IMR-90 (cell line): ENCODE measurements around the gene SQSTM1. TPM values are rescaled to one million over a fixed set of nuclear protein-coding genes. Genes with fewer than 3 reads are reported as not detected.

Experiments used
- ATAC-seq: fragments of 200-7000 bp; cut with Tn5 transposase; 2 replicates; pipeline ENCODE4 v1.9.1; 2020; ENCODE audit warnings: low read depth, mild to moderate bottlenecking, moderate library complexity
- BruUV-seq: library from RNA; stranded (reverse); fragments of 400-500 nt; replicated peaks from 2 replicates; lab custom pipeline; 2021; lab: Mats Ljungman, UMichigan
- CTCF ChIA-PET: fragments of 300-600 bp; formaldehyde crosslinking; extraction: SDS; loops from one replicate; lab custom pipeline; 2021; ENCODE audit warnings: antibody characterized with exemption; lab: Yijun Ruan, JAX
- POLR2A ChIA-PET: fragments of 300-600 bp; sonication (Branson Sonifier 250); formaldehyde crosslinking; loops from one replicate; lab custom pipeline; 2022; ENCODE audit warnings: antibody characterized with exemption; ENCODE audit not compliant: unreplicated experiment; lab: Charles Lee
- DNase-seq: peaks from one replicate; pipeline ENCODE4 v3.0.0; 2013
- H2AFZ ChIP-seq: replicated peaks from 2 replicates; pipeline ENCODE3; 2013; ENCODE audit warnings: low read length, mild to moderate bottlenecking; ENCODE audit not compliant: poor library complexity
- H2AK5ac ChIP-seq: 2 replicates; pipeline ENCODE4 v1.6.1; 2013; ENCODE audit warnings: low read depth, low read length, inconsistent platforms
- H2AK9ac ChIP-seq: replicated peaks from 2 replicates; pipeline ENCODE3; 2013; ENCODE audit warnings: mild to moderate bottlenecking, low read depth, low read length, moderate library complexity; ENCODE audit not compliant: poor library complexity
- H2BK120ac ChIP-seq: 2 replicates; pipeline ENCODE4 v1.6.1; 2013; ENCODE audit warnings: low read depth, low read length, inconsistent platforms
- H2BK15ac ChIP-seq: 3 replicates; pipeline ENCODE4 v1.6.1; 2013; ENCODE audit warnings: low read depth, low read length, inconsistent platforms
- H2BK20ac ChIP-seq: 2 replicates; pipeline ENCODE4 v1.6.1; 2013; ENCODE audit warnings: low read depth, mild to moderate bottlenecking, inconsistent platforms, low read length, moderate library complexity
- H2BK5ac ChIP-seq: 2 replicates; pipeline ENCODE4 v1.6.1; 2013; ENCODE audit warnings: mild to moderate bottlenecking, low read depth, low read length, inconsistent platforms; ENCODE audit not compliant: poor library complexity, severe bottlenecking
- H3K14ac ChIP-seq: replicated peaks from 2 replicates; pipeline ENCODE4 v1.6.1; 2013; ENCODE audit warnings: low read depth, low read length, inconsistent platforms
- H3K18ac ChIP-seq: 2 replicates; pipeline ENCODE4 v1.6.1; 2013; ENCODE audit warnings: low read depth, low read length, control low read depth
- H3K23ac ChIP-seq: 2 replicates; pipeline ENCODE4 v1.6.1; 2013; ENCODE audit warnings: low read depth, low read length, inconsistent platforms
- H3K27ac ChIP-seq: 2 replicates; pipeline ENCODE4 v1.5.1; 2013; ENCODE audit warnings: mild to moderate bottlenecking, control low read depth, low read length; ENCODE audit not compliant: insufficient read depth
- H3K27me3 ChIP-seq: 2 replicates; pipeline ENCODE4 v1.6.1; 2013; ENCODE audit warnings: low read length; ENCODE audit not compliant: control insufficient read depth, insufficient read depth
- H3K36me3 ChIP-seq: 2 replicates; pipeline ENCODE4 v1.6.1; 2013; ENCODE audit warnings: low read length, mixed read lengths; ENCODE audit not compliant: control insufficient read depth, insufficient read depth
- H3K4ac ChIP-seq: 2 replicates; pipeline ENCODE4 v1.6.1; 2013; ENCODE audit warnings: low read depth, low read length, inconsistent platforms
- H3K4me1 ChIP-seq: 2 replicates; pipeline ENCODE4 v1.6.1; 2013; ENCODE audit warnings: low read length, mixed read lengths; ENCODE audit not compliant: control insufficient read depth, insufficient read depth
- H3K4me2 ChIP-seq: 2 replicates; pipeline ENCODE4 v1.6.1; 2013; ENCODE audit warnings: low read depth, mild to moderate bottlenecking, control low read depth, low read length, moderate library complexity
- H3K4me3 ChIP-seq: 2 replicates; pipeline ENCODE4 v1.5.1; 2013; ENCODE audit warnings: low read depth, mild to moderate bottlenecking, control low read depth, low read length, moderate library complexity; ENCODE audit not compliant: insufficient read depth
- H3K56ac ChIP-seq: 2 replicates; pipeline ENCODE4 v1.6.1; 2013; ENCODE audit warnings: low read length, inconsistent platforms; ENCODE audit not compliant: insufficient read depth; ENCODE audit errors: extremely low read depth
- H3K79me1 ChIP-seq, 2 experiments: 2 replicates each; pipeline ENCODE4 v1.6.1; 2013; ENCODE audit warnings: low read length in 2 of 2, inconsistent platforms in 1 of 2, low read depth in 1 of 2
- H3K9ac ChIP-seq: 2 replicates; pipeline ENCODE4 v1.6.1; 2013; ENCODE audit warnings: low read depth, low read length, control low read depth
- H3K9me1 ChIP-seq: 2 replicates; pipeline ENCODE4 v1.6.1; 2013; ENCODE audit warnings: low read length, inconsistent platforms; ENCODE audit not compliant: insufficient read depth
- H3K9me3 ChIP-seq: 2 replicates; pipeline ENCODE4 v1.6.1; 2013; ENCODE audit warnings: low read length; ENCODE audit not compliant: control insufficient read depth, insufficient read depth
- H4K20me1 ChIP-seq: 2 replicates; pipeline ENCODE4 v1.6.1; 2013; ENCODE audit warnings: low read length, inconsistent platforms; ENCODE audit not compliant: insufficient read depth
- H4K5ac ChIP-seq: 2 replicates; pipeline ENCODE4 v1.6.1; 2013; ENCODE audit warnings: mild to moderate bottlenecking, low read depth, low read length, control low read depth
- H4K8ac ChIP-seq, 2 experiments: 2 replicates each; pipeline ENCODE4 v1.6.1; 2013; ENCODE audit warnings: low read depth in 2 of 2, low read length in 2 of 2, control low read depth in 1 of 2, inconsistent platforms in 1 of 2
- H4K91ac ChIP-seq: 2 replicates; pipeline ENCODE4 v1.6.1; 2013; ENCODE audit warnings: low read depth, low read length, inconsistent platforms; ENCODE audit not compliant: insufficient read depth
- SMC3 ChIP-seq: fragments of 150-350 bp; IDR thresholded peaks from 2 replicates; pipeline ENCODE4 v1.6.1; 2016; ENCODE audit warnings: low read depth, mild to moderate bottlenecking, antibody characterized with exemption, low read length, moderate library complexity
- WGBS, 2 experiments: methylation state at CpG; one replicate each; pipeline versions ENCODE4 v1.1.5 to v1.1.7; 2013; ENCODE audit warnings: missing lambda C conversion rate in 2 of 2; ENCODE audit not compliant: insufficient read length in 1 of 2; ENCODE audit errors: extremely low coverage in 2 of 2; 5-methylcytosine and 5-hydroxymethylcytosine counted together
- dilution Hi-C: fragments of 300-500 bp; cut with HindIII; formaldehyde crosslinking; loops from one replicate; pipeline ENCODE4 v1.14.3; 2018; ENCODE audit warnings: low sequenced_read_pairs; ENCODE audit not compliant: unreplicated experiment
- in situ Hi-C: fragments of 300-500 bp; cut with MboI; formaldehyde crosslinking; loops from 3 replicates; pipeline ENCODE4 v1.14.3; 2019; ENCODE audit warnings: low sequenced_read_pairs, inconsistent platforms, mixed read lengths
- intact Hi-C: fragments of 100-400 bp; cut with micrococcal nuclease; formaldehyde crosslinking; loops from 2 replicates; pipeline ENCODE4 v1.10.0; 2022
- polyA plus RNA-seq, 3 experiments: library from polyadenylated mRNA; depleted of rRNA; stranded (reverse); fragments of >200 nt; gene quantifications; 2 replicates each; pipeline ENCODE4 v1.2.3, GENCODE V29; 2012; ENCODE audit warnings: low replicate concordance in 1 of 3
- total RNA-seq: library from RNA; depleted of rRNA; stranded (reverse); fragments of >200 nt; gene quantifications from 2 replicates; pipeline ENCODE4 v1.2.3, GENCODE V29; 2012

The SQSTM1 gene
- total and polyA plus RNA-seq, 2 of the 4 experiments (the other 2 are of a cell fraction): 152 to 184 TPM

- H3K9me3 ChIP-seq: no peaks in the 10 kb centered on the region
- H3K4me3 ChIP-seq: no peak overlapping the region
- ATAC-seq (no peak), DNase-seq (no peak)
- H3K4me1 ChIP-seq: no peaks in the 10 kb centered on the region
- no peak overlapping the region for H3K27ac ChIP-seq
- no peak overlapping the region for H3K56ac ChIP-seq
- no peak overlapping the region for H3K4me2 ChIP-seq
- no peak overlapping the region for H3K23ac ChIP-seq
- no peak overlapping the region for H3K4ac ChIP-seq
- H3K79me1 ChIP-seq: peaks cover 12 to 27% of the 10 kb centered on the region in 2 experiments
- H4K20me1 ChIP-seq: no peaks in the 10 kb centered on the region; the same call in 1 of the 2 replicates
- no peak overlapping the region for H3K18ac ChIP-seq
- ChIA-PET CTCF (interaction anchor here (0.9 kb wide), 1 partner anchor 17 kb away, joined by 3 read pairs; no protein-coding TSS in a partner anchor), POLR2A (no interaction called here)
- in situ Hi-C loops (no loop called here), dilution Hi-C loops (no loop called here), intact Hi-C loops (no loop called here)
- no peak overlapping the region for H4K91ac ChIP-seq
- 92 to 100% methylated on average over 2 to 3 of the region's 8 CpGs for WGBS, 2 experiments
- H3K14ac ChIP-seq: no peak overlapping the region
- H2AFZ ChIP-seq: no peak overlapping the region
- no peak overlapping the region for H4K5ac ChIP-seq
- BruUV-seq: no TSS peak
- no peak overlapping the region for H2BK120ac ChIP-seq
- no peak overlapping the region for H3K9ac ChIP-seq
- no peak overlapping the region for H2AK9ac ChIP-seq
- H3K36me3 ChIP-seq: peaks cover 30% of the 10 kb centered on the region
- no peak overlapping the region for H4K8ac ChIP-seq
- H2BK15ac ChIP-seq: no peak overlapping the region
- no peak overlapping the region for H2BK5ac ChIP-seq
- H3K27me3 ChIP-seq: no peaks in the 10 kb centered on the region
- H3K9me1 ChIP-seq: peaks cover 3% of the 10 kb centered on the region; the same call in 1 of the 2 replicates
- no peak overlapping the region for H2AK5ac ChIP-seq
- no peak for TF ChIP-seq SMC3
- no peak overlapping the region for H2BK20ac ChIP-seq
These were observed 33.7 kb downstream of the SQSTM1 start for GRCh38 chr5:179854356-179854755.
